ENCODE results near the gene KRTAP5-4.
"Not testable (repeated sequence)": the region's sequence is repeated elsewhere in the genome, so short reads cannot be mapped to it uniquely, and the experiment has no call there.

Gene KRTAP5-4

DNA sequence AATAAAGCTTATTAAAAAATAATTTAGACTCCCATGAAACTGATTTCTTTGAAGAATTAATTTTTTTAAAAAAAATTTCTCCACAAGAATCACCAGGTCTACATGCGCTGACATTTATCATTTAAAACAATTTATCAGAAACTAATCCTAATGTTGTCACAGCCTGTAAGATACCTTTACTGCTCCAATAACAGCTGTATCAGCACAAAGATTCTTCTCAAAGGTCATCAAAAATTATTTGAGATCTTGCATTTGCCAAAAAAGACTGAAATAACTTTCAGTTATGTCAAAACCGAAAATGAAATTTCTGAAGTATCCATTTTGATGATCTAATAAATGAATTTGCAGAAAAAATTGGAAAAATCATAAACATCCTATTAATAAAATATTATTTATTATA lies 15.7 kb upstream of the KRTAP5-4 start:
- no peak for DNase-seq (ENCODE audit: low read depth)

DNA sequence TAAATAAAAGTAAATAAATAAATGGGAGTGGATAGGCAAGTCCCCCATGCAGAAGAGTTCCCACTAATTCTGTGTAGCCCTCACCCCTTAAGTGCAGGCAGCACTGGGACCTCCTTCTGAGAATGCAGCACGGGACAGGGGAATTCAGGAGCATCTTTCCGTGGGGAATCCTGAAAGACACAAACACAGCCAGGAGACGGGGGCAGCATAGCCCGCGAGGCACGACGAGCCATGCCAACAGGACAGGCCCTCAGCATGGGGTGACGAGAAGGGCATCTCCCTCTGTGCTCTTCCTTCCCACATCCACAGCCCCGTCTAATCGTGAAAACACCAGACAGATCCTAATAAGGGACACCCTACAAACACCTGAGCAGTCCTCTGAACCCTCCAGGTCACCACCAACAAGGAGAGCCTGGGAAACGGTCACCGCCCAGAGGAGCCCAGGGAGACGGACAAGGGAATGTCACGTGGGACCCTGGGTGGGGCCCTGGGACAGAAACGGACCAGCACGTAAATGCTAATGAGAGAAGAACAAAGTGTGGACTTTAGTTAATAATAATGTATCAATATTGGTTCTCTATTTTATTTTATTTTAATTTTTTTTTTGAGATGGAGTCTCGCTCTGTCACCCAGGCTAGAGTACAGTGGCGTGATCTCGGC lies 14.5 kb upstream of the KRTAP5-4 start:
- DNase-seq (ENCODE audit: low read depth) = no peak

DNA sequence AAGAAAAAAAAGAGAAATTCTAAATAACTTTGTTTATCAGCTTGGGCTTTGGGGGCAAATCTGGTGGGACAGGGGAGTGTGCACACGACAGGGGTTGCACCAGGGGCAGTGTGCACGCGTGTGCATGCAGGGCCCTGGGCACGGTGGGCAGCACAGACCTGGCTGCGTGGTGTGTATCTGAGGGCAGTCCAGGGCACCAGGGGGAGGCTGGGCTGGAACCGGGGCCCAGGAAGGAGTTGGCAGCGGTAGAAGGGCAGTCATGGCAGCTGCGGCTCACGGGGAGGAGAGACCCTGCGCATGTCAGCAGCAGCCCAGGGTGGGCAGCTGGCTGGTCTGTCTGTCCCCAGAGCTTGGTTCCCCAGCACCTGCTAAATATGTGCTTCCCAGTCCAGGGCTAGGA lies 11.9 kb upstream of the KRTAP5-4 start:
- no peak for DNase-seq (ENCODE audit: low read depth)

DNA sequence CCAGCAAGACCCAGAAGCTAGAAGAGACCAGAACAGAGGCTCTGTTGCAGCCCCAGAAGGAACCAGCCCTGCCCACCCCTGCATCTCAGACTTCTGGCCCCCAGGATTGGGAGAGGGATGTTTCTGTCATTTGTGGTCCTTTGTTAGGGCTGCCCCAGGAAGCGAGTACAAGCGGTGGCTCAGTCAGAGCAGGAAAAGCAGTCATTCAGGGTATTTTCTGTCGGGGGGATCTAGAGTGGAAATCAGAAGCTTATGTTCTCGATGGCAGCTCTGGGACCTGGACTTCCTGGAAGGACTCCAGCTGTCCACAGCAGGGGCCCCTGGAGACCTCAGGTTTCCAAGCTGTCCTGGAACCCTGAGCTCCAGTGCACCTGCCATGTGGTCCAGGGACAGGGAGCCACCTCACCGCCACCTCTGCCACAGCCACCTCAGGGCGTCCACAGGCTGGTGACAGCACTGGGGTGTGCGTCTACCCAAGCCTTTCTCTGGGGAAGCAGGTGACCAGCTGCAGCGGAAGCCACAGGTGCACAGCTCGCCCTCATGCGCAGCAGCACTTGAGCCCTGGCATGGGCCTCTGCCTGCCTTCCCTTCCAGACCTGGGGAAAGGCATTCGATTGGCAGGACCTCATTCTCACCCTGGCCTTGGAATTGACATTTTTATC lies 10.2 kb upstream of the KRTAP5-4 start:
- no peak for DNase-seq (ENCODE audit: low read depth)

DNA sequence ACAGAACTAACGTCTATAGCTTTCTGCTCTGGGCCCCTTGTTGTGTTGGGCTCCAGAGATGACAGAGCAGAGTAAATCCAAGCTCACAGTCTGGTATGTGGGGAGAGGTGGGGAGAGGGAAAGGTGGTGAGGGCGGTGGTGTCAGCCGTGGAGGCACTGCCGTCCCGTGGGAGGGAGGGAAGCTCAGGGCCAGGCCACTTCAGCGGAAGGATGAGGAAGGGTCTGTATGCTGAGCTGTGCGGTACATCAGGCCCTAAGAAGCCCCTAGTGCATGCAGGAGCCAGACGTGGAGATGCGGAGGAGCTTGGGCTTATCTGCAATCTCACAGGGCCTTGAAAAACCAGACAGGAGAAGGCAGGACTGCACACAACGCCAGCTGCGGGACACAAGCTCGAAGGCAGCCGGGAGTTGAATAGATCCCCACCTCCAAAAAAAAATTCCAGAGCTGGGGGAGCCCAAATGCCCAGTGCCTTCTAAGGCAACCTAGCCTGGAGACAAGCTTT lies 9.2 kb upstream of the KRTAP5-4 start:
- DNase-seq (ENCODE audit: low read depth) = no peak

DNA sequence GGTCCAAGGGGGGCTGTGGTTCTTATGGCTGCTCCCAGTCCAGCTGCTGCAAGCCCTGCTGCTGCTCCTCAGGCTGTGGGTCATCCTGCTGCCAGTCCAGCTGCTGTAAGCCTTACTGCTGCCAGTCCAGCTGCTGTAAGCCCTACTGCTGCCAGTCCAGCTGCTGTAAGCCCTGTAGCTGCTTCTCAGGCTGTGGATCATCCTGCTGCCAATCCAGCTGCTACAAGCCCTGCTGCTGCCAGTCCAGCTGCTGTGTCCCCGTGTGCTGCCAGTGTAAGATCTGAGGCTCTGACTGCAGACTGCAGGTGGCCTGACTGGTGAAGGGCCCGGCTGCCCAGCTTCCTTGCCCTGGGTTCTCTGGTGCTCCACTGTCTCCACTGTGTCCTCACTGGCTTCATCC lies 8.3 kb upstream of the KRTAP5-4 start:
- DNase-seq (ENCODE audit: low read depth) = no peak

DNA sequence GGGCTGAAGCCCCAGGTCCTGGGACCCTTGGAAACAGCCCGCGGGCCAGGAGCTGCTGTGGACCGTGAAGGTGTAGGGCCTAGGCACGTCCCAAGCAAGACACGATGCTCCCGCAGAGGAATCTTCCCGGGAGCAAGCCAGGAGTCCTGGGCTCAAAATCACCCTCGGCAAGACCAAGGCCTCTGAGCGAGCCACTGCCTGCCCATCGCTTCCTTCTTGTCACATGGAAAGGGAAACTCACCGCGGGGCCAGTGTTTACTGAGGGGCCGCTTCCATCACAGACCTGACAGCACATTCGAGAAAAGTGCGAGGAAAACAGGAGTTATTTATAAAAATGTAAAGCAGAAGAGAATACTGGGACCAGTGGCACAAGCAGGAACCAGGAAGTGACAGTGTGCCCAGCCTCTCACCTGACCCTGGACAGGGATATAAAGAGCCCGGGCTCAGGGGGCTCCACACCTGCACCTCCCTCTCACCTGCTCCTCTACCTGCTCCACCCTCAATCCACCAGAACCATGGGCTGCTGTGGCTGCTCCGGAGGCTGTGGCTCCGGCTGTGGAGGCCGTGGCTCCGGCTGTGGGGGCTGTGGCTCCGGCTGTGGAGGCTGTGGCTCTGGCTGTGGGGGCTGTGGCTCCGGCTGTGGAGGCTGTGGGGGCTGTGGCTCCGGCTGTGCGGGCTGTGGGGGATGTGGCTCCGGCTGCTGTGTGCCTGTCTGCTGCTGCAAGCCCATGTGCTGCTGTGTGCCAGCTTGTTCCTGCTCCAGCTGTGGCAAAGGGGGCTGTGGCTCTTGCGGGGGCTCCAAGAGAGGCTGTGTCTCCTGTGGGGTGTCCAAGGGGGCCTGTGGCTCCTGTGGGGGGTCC lies 7.6 kb upstream of the KRTAP5-4 start, which contains the start of gene KRTAP5-5:
TSS of gene KRTAP5-5 (plus strand) at position 450 of the 860 bp plus-strand sequence. CDS start at position 516, 66 bp downstream.
- DNase-seq (ENCODE audit: low read depth) = no peak

DNA sequence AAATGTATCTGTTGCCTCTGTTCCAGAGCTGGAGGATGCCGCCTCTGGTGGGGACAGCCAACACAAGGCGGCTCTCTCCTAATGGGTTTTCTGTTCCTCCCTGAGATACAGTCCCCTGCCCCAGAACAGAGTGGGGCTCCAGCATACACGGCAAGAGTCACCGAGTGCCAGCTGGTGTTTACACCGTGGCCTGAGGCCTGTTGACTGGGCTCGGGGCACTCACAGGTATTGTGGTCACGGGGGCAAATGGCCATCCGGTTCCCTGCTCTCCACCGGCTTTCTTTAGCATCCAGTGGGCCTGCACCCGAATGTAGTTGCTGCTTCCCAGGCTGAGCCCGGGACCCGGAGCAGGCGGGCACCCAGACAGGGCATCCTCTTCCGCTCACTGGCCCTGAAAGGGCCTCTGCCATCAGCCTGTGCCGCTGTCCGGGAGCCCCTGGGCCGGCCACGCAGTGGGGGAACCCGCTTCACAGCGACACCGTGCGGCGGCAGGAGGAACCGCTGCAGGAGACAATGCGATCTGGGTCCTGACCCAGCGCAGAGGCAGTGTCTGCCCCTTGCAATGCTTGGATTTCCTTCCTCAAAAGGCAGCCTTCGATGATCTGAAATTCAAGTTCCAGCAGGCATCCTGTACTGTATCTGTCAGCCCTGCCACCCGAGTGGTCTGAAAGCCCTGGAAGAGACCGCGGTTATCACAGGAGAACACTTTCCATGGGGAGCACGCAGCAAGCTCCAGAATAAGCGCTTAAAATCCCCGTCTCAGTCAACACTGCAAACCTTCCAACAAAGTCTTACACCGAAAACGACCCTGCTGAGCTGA lies 6.8 kb upstream of the KRTAP5-4 start:
- DNase-seq (ENCODE audit: low read depth) = no peak

DNA sequence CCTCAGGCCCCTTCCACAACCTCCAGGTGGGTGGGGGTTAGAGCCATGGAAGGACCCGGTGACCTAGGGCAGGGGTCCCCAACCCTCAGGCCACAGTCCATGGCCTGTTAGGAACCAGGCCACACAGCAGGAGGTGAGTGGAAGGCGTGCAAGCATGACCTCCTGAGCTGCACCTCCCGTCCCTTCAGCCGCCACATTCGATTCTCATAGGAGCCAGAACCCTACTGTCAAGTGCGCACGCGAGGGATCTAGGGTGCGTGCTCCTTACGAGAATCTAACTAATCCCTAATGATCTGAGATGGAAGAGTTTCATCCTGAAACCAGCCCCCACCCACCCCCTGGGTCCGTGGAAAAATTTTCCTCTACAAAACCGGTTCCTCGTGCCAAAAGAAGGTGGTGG lies 3.6 kb upstream of the KRTAP5-4 start:
- no peak for DNase-seq (ENCODE audit: low read depth)

DNA sequence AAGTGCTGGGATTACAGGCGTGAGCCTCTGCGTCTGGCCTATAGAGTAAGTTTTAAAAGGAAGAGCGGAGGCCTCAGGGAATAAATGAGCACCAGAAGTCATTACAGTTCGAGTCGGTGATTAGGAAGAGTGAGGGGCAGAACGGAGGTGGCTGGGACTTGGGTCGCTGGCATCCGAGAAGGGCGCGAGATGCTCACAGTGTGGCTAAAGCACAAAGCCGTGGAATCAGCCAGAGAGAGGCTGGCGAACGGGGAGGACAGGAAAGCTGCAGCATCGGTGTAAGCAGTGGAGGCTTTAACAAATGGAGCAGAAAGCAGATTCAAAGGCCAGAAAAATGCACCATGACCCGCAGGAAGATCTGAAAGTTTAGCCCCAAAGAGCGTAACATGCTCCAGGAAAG lies 2.7 kb upstream of the KRTAP5-4 start:
- DNase-seq (ENCODE audit: low read depth) = no peak

DNA sequence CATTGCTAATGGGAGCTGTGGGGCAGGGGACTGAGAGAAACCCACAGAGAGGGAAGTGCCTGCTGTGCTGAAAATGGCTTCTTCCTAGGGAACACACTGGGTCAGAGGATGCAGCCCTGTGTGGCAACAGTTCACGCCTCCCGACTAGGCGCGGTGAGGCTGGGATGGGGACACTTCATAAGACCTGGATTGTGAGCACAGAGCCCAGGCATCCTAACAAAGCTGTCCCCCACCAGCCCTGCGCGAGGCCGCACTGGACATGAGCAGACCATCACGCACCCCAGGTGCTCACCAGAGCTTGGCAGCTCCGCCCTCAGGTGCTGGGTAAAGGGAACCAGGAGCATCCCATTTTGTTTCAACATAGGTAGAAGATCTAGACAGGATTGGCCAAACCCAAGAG lies 1.8 kb upstream of the KRTAP5-4 start:
- DNase-seq (ENCODE audit: low read depth) = no peak

DNA sequence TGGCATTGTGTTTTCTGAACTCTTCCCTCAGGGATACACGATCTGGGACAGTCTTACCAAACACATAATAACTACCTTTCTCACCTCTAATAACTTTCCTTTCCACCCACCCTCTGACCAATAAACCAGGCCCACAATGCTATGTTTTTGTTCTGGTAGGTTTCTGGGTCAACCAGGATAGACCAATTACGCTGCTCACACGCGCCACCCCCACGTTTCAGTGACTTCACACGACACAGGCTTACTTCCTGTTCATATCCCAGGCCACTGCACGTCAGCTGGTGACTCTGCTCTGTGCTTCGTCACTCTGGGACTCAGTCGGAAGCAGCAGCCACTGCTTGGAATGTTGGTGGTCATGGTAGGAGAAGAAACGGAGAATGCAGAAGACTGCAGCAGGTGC lies 2.5 kb downstream of the KRTAP5-4 start:
- DNase-seq (ENCODE audit: low read depth) = no peak

DNA sequence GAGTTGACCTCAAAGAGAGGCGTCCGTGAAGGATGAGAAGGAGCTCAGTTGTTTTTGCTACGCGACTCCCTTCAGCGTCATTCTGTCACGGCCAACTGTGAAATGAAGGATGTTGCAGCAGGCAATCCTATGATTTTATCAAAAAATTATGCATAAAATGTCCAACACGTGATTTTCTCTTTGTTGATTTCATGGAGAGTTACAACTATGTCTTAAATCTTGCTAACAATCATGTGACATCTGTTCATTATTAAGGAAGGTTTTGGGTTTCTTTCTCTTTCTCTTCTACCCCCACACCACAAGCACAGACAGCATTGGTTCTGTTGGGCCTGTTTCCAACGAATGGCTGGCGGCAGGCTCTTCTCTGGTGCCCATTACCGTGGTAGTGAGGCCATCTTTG lies 3.7 kb downstream of the KRTAP5-4 start:
- no peak for DNase-seq (ENCODE audit: low read depth)

DNA sequence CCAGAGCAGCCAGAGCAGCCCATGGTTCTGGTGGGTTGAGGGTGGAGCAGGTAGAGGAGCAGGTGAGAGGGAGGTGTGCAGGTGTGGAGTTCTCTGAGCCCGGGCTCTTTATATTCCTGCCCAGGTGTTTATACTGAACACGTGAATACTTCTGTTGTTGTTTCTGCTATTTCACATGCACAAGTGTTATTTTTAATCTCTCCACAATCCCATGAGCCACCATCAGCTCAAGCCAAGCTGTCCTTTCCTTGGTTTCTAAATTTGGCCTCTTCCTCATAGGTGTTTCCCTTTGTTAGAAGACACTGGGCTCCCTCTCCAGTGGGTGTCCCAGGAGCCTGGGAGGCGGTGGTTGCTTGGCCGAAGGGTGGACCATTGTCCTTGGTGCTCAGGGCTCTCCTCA lies 13.6 kb downstream of the KRTAP5-4 start, which contains the start of gene KRTAP5-3:
TSS of gene KRTAP5-3 (minus strand) at position 101 of the 400 bp plus-strand sequence. CDS start at position 23, 78 bp downstream.
- DNase-seq (ENCODE audit: low read depth) = no peak

DNA sequence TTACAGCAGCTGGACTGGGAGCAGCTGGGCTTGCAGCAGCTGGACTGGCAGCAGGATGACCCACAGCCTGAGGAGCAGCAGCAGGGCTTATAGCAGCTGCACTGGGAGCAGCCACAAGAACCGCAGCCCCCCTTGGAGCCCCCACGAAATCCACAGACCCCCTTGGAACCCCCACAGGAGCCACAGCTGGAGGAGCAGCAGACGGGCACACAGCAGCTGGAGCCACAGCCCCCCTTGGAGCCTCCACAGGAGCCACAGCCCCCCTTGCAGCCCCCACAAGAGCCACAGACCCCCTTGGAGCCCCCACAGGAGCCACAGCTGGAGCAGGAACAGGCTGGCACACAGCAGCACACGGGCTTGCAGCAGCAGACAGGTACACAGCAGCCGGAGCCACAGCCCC lies 14.0 kb downstream of the KRTAP5-4 start:
- not testable (repeated sequence) for DNase-seq (ENCODE audit: low read depth)

DNA sequence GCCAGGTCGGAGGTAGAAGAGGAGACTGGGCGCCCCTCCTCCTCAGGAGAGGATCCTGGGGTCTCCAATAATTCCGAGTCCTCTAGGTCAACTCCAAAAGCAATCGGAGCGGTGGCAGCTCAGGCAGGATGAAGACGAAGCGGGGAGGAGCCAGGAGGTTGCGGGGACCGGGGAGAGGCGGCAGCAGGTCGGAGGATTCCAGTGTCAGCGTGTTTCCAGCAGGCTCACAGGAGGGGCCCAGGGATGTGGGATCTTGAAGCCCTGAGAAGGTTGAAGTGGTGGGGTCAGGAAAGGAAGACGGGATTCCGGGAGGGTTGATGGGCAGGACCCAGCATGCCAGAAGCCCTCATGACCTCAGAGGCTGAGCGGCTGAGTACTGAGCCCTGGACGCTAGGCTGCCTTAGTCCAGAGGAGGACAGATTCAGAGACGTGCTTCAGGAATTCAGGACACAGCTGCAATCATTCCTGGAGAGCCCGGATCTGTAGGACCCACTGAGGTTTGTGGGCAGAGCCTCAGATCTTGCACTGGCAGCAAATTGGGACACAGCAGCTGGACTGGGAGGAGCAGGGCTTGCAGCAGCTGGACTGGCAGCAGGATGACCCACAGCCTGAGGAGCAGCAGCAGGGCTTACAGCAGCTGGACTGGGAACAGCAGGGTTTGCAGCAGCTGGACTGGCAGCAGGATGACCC lies 14.6 kb downstream of the KRTAP5-4 start:
- not testable (repeated sequence) for DNase-seq (ENCODE audit: low read depth)

DNA sequence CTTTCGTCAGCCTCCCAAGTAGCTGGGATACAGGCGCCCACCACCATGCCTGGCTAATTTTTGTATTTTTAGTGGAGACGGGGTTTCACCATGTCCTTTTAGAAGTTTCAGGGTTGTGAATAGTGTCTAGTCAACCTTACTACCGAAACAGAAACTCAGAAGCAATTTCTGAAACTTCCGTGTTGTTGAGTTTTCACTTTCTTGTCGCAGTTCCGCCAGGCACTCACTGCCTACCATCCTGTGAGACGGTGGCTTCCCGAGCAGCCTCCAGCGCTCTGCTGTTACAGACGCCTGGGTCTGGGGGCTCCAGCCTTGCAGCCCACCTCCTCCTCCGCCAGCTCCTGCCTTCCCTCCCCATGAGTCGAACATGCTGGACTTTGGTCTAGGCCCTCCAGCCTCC lies 16.0 kb downstream of the KRTAP5-4 start:
- not testable (repeated sequence) for DNase-seq (ENCODE audit: low read depth)

DNA sequence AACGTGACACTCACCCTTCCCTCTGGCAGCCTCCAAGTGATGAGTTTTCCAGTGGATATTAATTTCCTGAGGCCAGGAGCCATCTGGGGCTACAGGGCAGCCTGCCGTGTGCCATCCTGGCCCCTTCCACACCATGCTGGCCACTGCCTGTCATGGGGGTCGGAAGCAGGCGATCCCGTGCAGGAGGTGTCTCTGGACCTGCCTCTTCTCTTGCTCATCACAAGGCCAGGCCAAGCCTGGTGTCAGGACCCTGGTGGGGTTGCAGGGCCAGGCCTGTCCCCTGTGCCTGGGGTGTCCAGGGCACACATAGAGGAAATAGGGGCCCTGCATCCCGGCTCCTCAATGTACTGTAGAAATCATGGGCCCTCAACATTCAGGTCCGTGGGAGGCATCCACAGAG lies 17.2 kb downstream of the KRTAP5-4 start:
- DNase-seq (ENCODE audit: low read depth) = no peak

DNA sequence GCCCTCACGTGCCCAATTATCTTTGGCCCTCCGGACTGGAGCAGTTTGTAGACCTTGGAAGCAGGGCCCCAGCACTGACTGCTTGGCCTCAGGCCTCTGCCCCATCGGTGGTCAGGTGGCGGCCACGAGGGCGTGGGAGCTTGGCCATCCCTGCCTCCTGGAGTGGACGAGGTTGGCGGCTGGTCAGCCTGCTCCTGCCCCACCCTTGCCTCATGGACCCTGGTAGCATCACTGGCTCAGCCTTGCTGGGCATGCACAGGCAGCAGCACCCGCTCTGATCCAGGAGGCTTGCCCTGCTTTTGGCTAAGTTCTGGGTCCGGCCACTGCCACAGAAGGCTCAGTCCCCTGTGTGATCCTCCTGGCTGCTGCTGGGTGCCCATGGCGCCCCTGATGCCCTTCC lies 17.8 kb downstream of the KRTAP5-4 start:
- no peak for DNase-seq (ENCODE audit: low read depth)

DNA sequence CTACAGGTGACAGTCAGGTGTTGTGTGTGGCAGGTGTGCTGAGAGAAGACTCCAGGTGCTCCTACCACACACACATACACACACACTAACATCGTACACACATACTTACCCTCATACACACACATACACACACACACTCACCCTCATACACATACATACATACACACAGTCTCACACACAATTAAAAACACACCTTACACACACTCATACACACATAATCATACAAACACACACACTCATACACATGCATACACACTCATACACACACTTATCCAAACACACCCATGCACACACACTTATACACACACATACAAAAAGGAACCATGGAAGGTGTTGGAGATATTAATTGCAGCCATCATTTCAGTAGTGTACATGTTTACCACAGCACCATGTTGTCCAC lies 18.3 kb downstream of the KRTAP5-4 start:
- DNase-seq (ENCODE audit: low read depth) = no peak

DNA sequence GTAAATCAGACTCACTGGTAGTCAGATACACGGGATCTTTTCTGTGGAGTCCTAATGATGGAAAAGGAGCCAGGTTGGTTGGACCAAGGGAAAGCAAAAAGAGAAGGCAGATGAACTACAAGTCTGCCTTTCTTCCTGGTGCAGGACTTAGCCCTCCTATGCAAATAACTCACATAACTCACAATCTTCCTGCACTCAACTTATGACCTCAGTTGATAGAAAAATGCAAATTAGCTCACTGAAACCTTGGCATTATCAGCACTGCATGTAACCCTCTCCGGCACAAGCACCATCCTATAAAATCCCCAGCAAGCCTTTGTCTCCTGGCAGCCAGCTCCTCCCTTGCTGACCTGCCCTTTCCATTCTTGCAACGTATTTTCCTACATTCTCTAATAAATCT lies 20.3 kb downstream of the KRTAP5-4 start:
- DNase-seq (ENCODE audit: low read depth) = not testable (repeated sequence)
